Measurements from ENCODE around the gene HMGCLL1. TPM values are rescaled to one million over a fixed set of nuclear protein-coding genes. Genes with fewer than 3 reads are reported as not detected.
A peak's percentile ranks its signal among the peaks of the same experiment; 100 is the strongest.

HMGCLL1 gene
- total and polyA plus RNA-seq, 9 donors, result 5.6 to 9.7 (median 6.4) TPM

GRCh38 chr6:55574556-55574955, 4.4 kb downstream of the HMGCLL1 start:
- H3K36me3 ChIP-seq (ENCODE audit: control insufficient read depth, insufficient read depth, low read length), result no peaks in the 10 kb centered on the region
- H3K27ac ChIP-seq (ENCODE audit: low read length), result no peak overlapping the region
- WGBS (ENCODE audit: insufficient coverage), result no CpG with 5 or more reads among the region's 2 CpGs
- H3K4me1 ChIP-seq (ENCODE audit: control insufficient read depth, insufficient read depth, low read length), result no peaks in the 10 kb centered on the region
- no peak for DNase-seq
- H3K4me3 ChIP-seq (ENCODE audit: low read length), result no peak overlapping the region
- peaks cover 7% of the 10 kb centered on the region for H3K9me3 ChIP-seq (replicated peaks; ENCODE audit: control insufficient read depth, low read depth, low read length)
- no peaks in the 10 kb centered on the region for H3K27me3 ChIP-seq (ENCODE audit: control insufficient read depth, insufficient read depth, low read length)

- no peaks in the 10 kb centered on the region for H3K27me3 ChIP-seq (ENCODE audit: control insufficient read depth, insufficient read depth, low read length)
- H3K27ac ChIP-seq (ENCODE audit: low read length), result peak overlapping the region; percentile 81
- WGBS (ENCODE audit: insufficient coverage), result no CpG with 5 or more reads among the region's 3 CpGs
- no peak overlapping the region for H3K4me3 ChIP-seq (ENCODE audit: low read length)
- peaks cover 2% of the 10 kb centered on the region for H3K4me1 ChIP-seq (ENCODE audit: control insufficient read depth, insufficient read depth, low read length)
- no peak for DNase-seq
- no peaks in the 10 kb centered on the region for H3K36me3 ChIP-seq (ENCODE audit: control insufficient read depth, insufficient read depth, low read length)
- H3K9me3 ChIP-seq (replicated peaks; ENCODE audit: control insufficient read depth, low read depth, low read length), result peaks cover 7% of the 10 kb centered on the region
Measured at GRCh38 chr6:55569638-55570037, 9.4 kb downstream of the HMGCLL1 start.

- peak overlapping the region; percentile 81 for H3K27ac ChIP-seq (ENCODE audit: low read length)
- WGBS (ENCODE audit: insufficient coverage), result no CpG with 5 or more reads among the region's 1 CpG
- peak; percentile 99 for DNase-seq
- no peak overlapping the region for H3K4me3 ChIP-seq (ENCODE audit: low read length)
- peaks cover 2% of the 10 kb centered on the region for H3K4me1 ChIP-seq (ENCODE audit: control insufficient read depth, insufficient read depth, low read length)
- H3K36me3 ChIP-seq (ENCODE audit: control insufficient read depth, insufficient read depth, low read length), result no peaks in the 10 kb centered on the region
- peaks cover 7% of the 10 kb centered on the region for H3K9me3 ChIP-seq (replicated peaks; ENCODE audit: control insufficient read depth, low read depth, low read length)
- H3K27me3 ChIP-seq (ENCODE audit: control insufficient read depth, insufficient read depth, low read length), result no peaks in the 10 kb centered on the region
Measured at GRCh38 chr6:55568808-55569439, 10.1 kb downstream of the HMGCLL1 start.

- no peak overlapping the region for H3K4me3 ChIP-seq (ENCODE audit: low read length)
- H3K9me3 ChIP-seq (replicated peaks; ENCODE audit: control insufficient read depth, low read depth, low read length), result no peaks in the 10 kb centered on the region
- no peaks in the 10 kb centered on the region for H3K27me3 ChIP-seq (ENCODE audit: control insufficient read depth, insufficient read depth, low read length)
- peaks cover 2% of the 10 kb centered on the region for H3K4me1 ChIP-seq (ENCODE audit: control insufficient read depth, insufficient read depth, low read length)
- DNase-seq, result no peak
- WGBS (ENCODE audit: insufficient coverage), result no CpG with 5 or more reads among the region's 4 CpGs
- H3K36me3 ChIP-seq (ENCODE audit: control insufficient read depth, insufficient read depth, low read length), result no peaks in the 10 kb centered on the region
- peak overlapping the region; percentile 50 for H3K27ac ChIP-seq (ENCODE audit: low read length)
Measured at GRCh38 chr6:55567558-55567957, 11.4 kb downstream of the HMGCLL1 start.

- DNase-seq, result peak; percentile 90
- no peak overlapping the region for H3K4me3 ChIP-seq (ENCODE audit: low read length)
- H3K4me1 ChIP-seq (ENCODE audit: control insufficient read depth, insufficient read depth, low read length), result peaks cover 2% of the 10 kb centered on the region
- H3K9me3 ChIP-seq (replicated peaks; ENCODE audit: control insufficient read depth, low read depth, low read length), result no peaks in the 10 kb centered on the region
- no peaks in the 10 kb centered on the region for H3K36me3 ChIP-seq (ENCODE audit: control insufficient read depth, insufficient read depth, low read length)
- H3K27me3 ChIP-seq (ENCODE audit: control insufficient read depth, insufficient read depth, low read length), result no peaks in the 10 kb centered on the region
- no CpG with 5 or more reads among the region's 4 CpGs for WGBS (ENCODE audit: insufficient coverage)
- H3K27ac ChIP-seq (ENCODE audit: low read length), result peak overlapping the region; percentile 77
Measured at GRCh38 chr6:55566036-55566710, 12.8 kb downstream of the HMGCLL1 start.

- no peak overlapping the region for H3K27ac ChIP-seq (ENCODE audit: low read length)
- no CpG with 5 or more reads among the region's 3 CpGs for WGBS (ENCODE audit: insufficient coverage)
Measured at GRCh38 chr6:55562318-55562717, 16.7 kb downstream of the HMGCLL1 start.

GRCh38 chr6:55560290-55560885, 18.6 kb downstream of the HMGCLL1 start:
- Histone ChIP-seq H3K27ac (ENCODE audit: low read length) (peak overlapping the region; percentile 63), H3K36me3 (ENCODE audit: control insufficient read depth, insufficient read depth, low read length) (no peaks in the 10 kb centered on the region), H3K4me3 (ENCODE audit: low read length) (no peak overlapping the region), H3K9me3 (replicated peaks; ENCODE audit: control insufficient read depth, low read depth, low read length) (no peaks in the 10 kb centered on the region), H3K27me3 (ENCODE audit: control insufficient read depth, insufficient read depth, low read length) (no peaks in the 10 kb centered on the region), H3K4me1 (ENCODE audit: control insufficient read depth, insufficient read depth, low read length) (no peaks in the 10 kb centered on the region)
- WGBS (ENCODE audit: insufficient coverage), result 39% methylated on average over 1 of the region's 2 CpGs
- peak; percentile 91 for DNase-seq

More at GRCh38 chr6:55562318-55562717, 16.7 kb downstream of the HMGCLL1 start:
- Histone ChIP-seq H3K4me1 (ENCODE audit: control insufficient read depth, insufficient read depth, low read length) (no peaks in the 10 kb centered on the region), H3K9me3 (replicated peaks; ENCODE audit: control insufficient read depth, low read depth, low read length) (no peaks in the 10 kb centered on the region), H3K27me3 (ENCODE audit: control insufficient read depth, insufficient read depth, low read length) (no peaks in the 10 kb centered on the region), H3K36me3 (ENCODE audit: control insufficient read depth, insufficient read depth, low read length) (no peaks in the 10 kb centered on the region), H3K4me3 (ENCODE audit: low read length) (no peak overlapping the region)
- no peak for DNase-seq

- no peak overlapping the region for H3K27ac ChIP-seq (ENCODE audit: low read length)
- H3K27me3 ChIP-seq (ENCODE audit: control insufficient read depth, insufficient read depth, low read length), result no peaks in the 10 kb centered on the region
- 76% methylated on average over 4 of the region's 7 CpGs for WGBS (ENCODE audit: insufficient coverage)
- no peaks in the 10 kb centered on the region for H3K36me3 ChIP-seq (ENCODE audit: control insufficient read depth, insufficient read depth, low read length)
- H3K9me3 ChIP-seq (replicated peaks; ENCODE audit: control insufficient read depth, low read depth, low read length), result no peaks in the 10 kb centered on the region
- H3K4me1 ChIP-seq (ENCODE audit: control insufficient read depth, insufficient read depth, low read length), result no peaks in the 10 kb centered on the region
- no peak for DNase-seq
- no peak overlapping the region for H3K4me3 ChIP-seq (ENCODE audit: low read length)
Measured at GRCh38 chr6:55557146-55557545, 21.8 kb downstream of the HMGCLL1 start.

GRCh38 chr6:55545791-55546190, 33.2 kb downstream of the HMGCLL1 start:
- DNase-seq, result no peak
- no peak overlapping the region for H3K4me3 ChIP-seq (ENCODE audit: low read length)
- H3K27ac ChIP-seq (ENCODE audit: low read length), result no peak overlapping the region
- no peaks in the 10 kb centered on the region for H3K36me3 ChIP-seq (ENCODE audit: control insufficient read depth, insufficient read depth, low read length)
- no peaks in the 10 kb centered on the region for H3K9me3 ChIP-seq (replicated peaks; ENCODE audit: control insufficient read depth, low read depth, low read length)
- H3K27me3 ChIP-seq (ENCODE audit: control insufficient read depth, insufficient read depth, low read length), result no peaks in the 10 kb centered on the region
- H3K4me1 ChIP-seq (ENCODE audit: control insufficient read depth, insufficient read depth, low read length), result no peaks in the 10 kb centered on the region

- H3K4me3 ChIP-seq (ENCODE audit: low read length), result no peak overlapping the region
- H3K36me3 ChIP-seq (ENCODE audit: control insufficient read depth, insufficient read depth, low read length), result peaks cover 2% of the 10 kb centered on the region
- DNase-seq, result no peak
- H3K27me3 ChIP-seq (ENCODE audit: control insufficient read depth, insufficient read depth, low read length), result no peaks in the 10 kb centered on the region
- H3K27ac ChIP-seq (ENCODE audit: low read length), result no peak overlapping the region
- H3K9me3 ChIP-seq (replicated peaks; ENCODE audit: control insufficient read depth, low read depth, low read length), result no peaks in the 10 kb centered on the region
- WGBS (ENCODE audit: insufficient coverage), result no CpG with 5 or more reads among the region's 4 CpGs
- no peaks in the 10 kb centered on the region for H3K4me1 ChIP-seq (ENCODE audit: control insufficient read depth, insufficient read depth, low read length)
Measured at GRCh38 chr6:55543633-55544309, 35.2 kb downstream of the HMGCLL1 start.

All from muscle of leg (tissue), 11 donors.